Liver (tissue), 9 donors: ENCODE data around the gene SLC22A3. TPM values are rescaled to one million over a fixed set of nuclear protein-coding genes. Genes with fewer than 3 reads are reported as not detected.

Experiments used
- DNase-seq: peaks from one replicate; pipeline ENCODE4 v3.0.0-alpha.2; 2017; ENCODE audit warnings: low spot score
- H3K27ac ChIP-seq, 2 donors: one replicate each; pipeline ENCODE4 v1.7.0; 2013; ENCODE audit warnings: inconsistent platforms in 2 of 2, low read length in 2 of 2, control low read depth in 1 of 2, low read depth in 1 of 2, mild to moderate bottlenecking in 1 of 2
- H3K27me3 ChIP-seq, 4 donors: one replicate each; pipeline versions ENCODE4 v1.6.1 to v1.7.0; 2013; ENCODE audit warnings: low read length in 3 of 4, inconsistent platforms in 1 of 4, mild to moderate bottlenecking in 1 of 4, moderate library complexity in 1 of 4; ENCODE audit not compliant: control insufficient read depth in 4 of 4, insufficient read depth in 4 of 4
- H3K36me3 ChIP-seq, 4 donors: one replicate each; pipeline versions ENCODE4 v1.6.1 to v1.7.0; 2013; ENCODE audit warnings: low read length in 3 of 4, mild to moderate bottlenecking in 3 of 4, low read depth in 1 of 4, moderate library complexity in 1 of 4; ENCODE audit not compliant: control insufficient read depth in 4 of 4, insufficient read depth in 3 of 4
- H3K4me1 ChIP-seq, 4 donors: one replicate each; pipeline versions ENCODE4 v1.6.1 to v1.7.0; 2013; ENCODE audit warnings: low read length in 3 of 4, mild to moderate bottlenecking in 3 of 4, moderate library complexity in 1 of 4; ENCODE audit not compliant: control insufficient read depth in 4 of 4, insufficient read depth in 4 of 4
- H3K4me3 ChIP-seq, 3 donors: one replicate each; pipeline versions ENCODE4 v1.6.1 to v1.7.0; 2013; ENCODE audit warnings: low read length in 3 of 3, control low read depth in 1 of 3, low read depth in 1 of 3, mild to moderate bottlenecking in 1 of 3
- H3K9ac ChIP-seq, 2 donors: one replicate each; pipeline ENCODE4 v1.7.0; 2013; ENCODE audit warnings: low read length in 2 of 2, mild to moderate bottlenecking in 2 of 2, moderate library complexity in 2 of 2, control low read depth in 1 of 2, low read depth in 1 of 2
- H3K9me3 ChIP-seq, 4 donors: one replicate each; pipeline versions ENCODE4 v1.6.1 to v1.7.0; 2013; ENCODE audit warnings: low read length in 3 of 4; ENCODE audit not compliant: control insufficient read depth in 4 of 4
- ATF3 ChIP-seq: IDR thresholded peaks from 2 replicates; pipeline ENCODE4 v1.6.1; 2016; ENCODE audit warnings: antibody characterized with exemption
- CTCF ChIP-seq: fragments of 150-350 bp; IDR thresholded peaks from 2 replicates; pipeline ENCODE4 v1.5.1; 2017; ENCODE audit warnings: improper control_type of control experiment, low read depth, low read length; ENCODE audit not compliant: missing input control
- EGR1 ChIP-seq, 2 donors: IDR thresholded peaks; 2 replicates each; pipeline ENCODE4 v1.6.1; 2016 to 2018; ENCODE audit warnings: antibody characterized with exemption in 2 of 2, low read depth in 2 of 2
- FOXA1 ChIP-seq: IDR thresholded peaks from 2 replicates; pipeline ENCODE4 v1.6.1; 2016; ENCODE audit warnings: antibody characterized with exemption
- FOXA2 ChIP-seq: IDR thresholded peaks from 2 replicates; pipeline ENCODE4 v1.6.1; 2016; ENCODE audit warnings: antibody characterized with exemption
- GABPA ChIP-seq, 2 donors: IDR thresholded peaks in 1 of 2; conservative IDR thresholded peaks in 1 of 2; 2 replicates each; pipeline ENCODE4 v1.6.1; 2016; ENCODE audit warnings: antibody characterized with exemption in 2 of 2, mild to moderate bottlenecking in 1 of 2, moderate library complexity in 1 of 2
- HNF4A ChIP-seq, 2 donors: conservative IDR thresholded peaks; 2 replicates each; pipeline ENCODE4 v1.6.1; 2016; ENCODE audit warnings: antibody characterized with exemption in 2 of 2, mild to moderate bottlenecking in 2 of 2
- HNF4G ChIP-seq: IDR thresholded peaks from 2 replicates; pipeline ENCODE4 v1.6.1; 2016; ENCODE audit warnings: antibody characterized with exemption
- JUND ChIP-seq, 2 donors: IDR thresholded peaks; 2 replicates each; pipeline ENCODE4 v1.6.1; 2016; ENCODE audit warnings: antibody characterized with exemption in 2 of 2
- MAX ChIP-seq: IDR thresholded peaks from 2 replicates; pipeline ENCODE4 v1.6.1; 2016; ENCODE audit warnings: antibody characterized with exemption
- NR2F2 ChIP-seq: IDR thresholded peaks from 2 replicates; pipeline ENCODE4 v1.6.1; 2016; ENCODE audit warnings: antibody characterized with exemption
- RAD21 ChIP-seq, 2 donors: IDR thresholded peaks; 2 replicates each; pipeline ENCODE4 v1.6.1; 2016; ENCODE audit warnings: antibody characterized with exemption in 2 of 2, mild to moderate bottlenecking in 2 of 2
- REST ChIP-seq: IDR thresholded peaks from 2 replicates; pipeline ENCODE4 v1.6.1; 2016; ENCODE audit warnings: antibody characterized with exemption, mild to moderate bottlenecking
- RXRA ChIP-seq, 2 donors: IDR thresholded peaks; 2 replicates each; pipeline ENCODE4 v1.6.1; 2017 to 2018; ENCODE audit warnings: antibody characterized with exemption in 2 of 2, mild to moderate bottlenecking in 1 of 2
- SP1 ChIP-seq: IDR thresholded peaks from 2 replicates; pipeline ENCODE4 v1.6.1; 2018; ENCODE audit warnings: antibody characterized with exemption, mild to moderate bottlenecking
- TAF1 ChIP-seq: conservative IDR thresholded peaks from 2 replicates; pipeline ENCODE4 v1.6.1; 2016; ENCODE audit warnings: antibody characterized with exemption, mild to moderate bottlenecking
- YY1 ChIP-seq: IDR thresholded peaks from 2 replicates; pipeline ENCODE4 v1.6.1; 2016; ENCODE audit warnings: antibody characterized with exemption, mild to moderate bottlenecking
- ZBTB33 ChIP-seq: IDR thresholded peaks from 2 replicates; pipeline ENCODE4 v1.6.1; 2016; ENCODE audit warnings: antibody characterized with exemption
- WGBS: extraction: QIAGEN DNeasy Blood & Tissue Kit; methylation state at CpG from one replicate; pipeline ENCODE4 v1.1.7; 2013; 5-methylcytosine and 5-hydroxymethylcytosine counted together
- polyA plus RNA-seq, 2 donors: library from polyadenylated mRNA; stranded (reverse) in 1 of 2; unstranded in 1 of 2; fragments of 200-250 nt in 1 of 2; fragments of >200 nt in 1 of 2; fragmentation: Nextera tagmentation in 1 of 2; extraction: Ambion mirVana in 1 of 2; gene quantifications; one replicate each; pipeline versions ENCODE4 v1.2.1 to v1.2.3, GENCODE V29; 2013 to 2015
- total RNA-seq, 2 donors: library from RNA; depleted of rRNA; stranded (reverse); fragments of >200 nt; gene quantifications; one replicate each; pipeline ENCODE4 v1.2.3, GENCODE V29; 2014
- donor health status: healthy.
- donor health status: healthy.
- donor health status: healthy.
- donor health status: healthy.
- donor health status: healthy.

The SLC22A3 gene
- total and polyA plus RNA-seq, 4 donors: 7.6 to 40.9 (median 19.4) TPM

- Histone ChIP-seq H3K27ac (peak overlapping the region; percentile 67 to 75), H3K9ac (no peak overlapping the region), H3K27me3 (no peaks in the 10 kb centered on the region), H3K36me3 (no peaks in the 10 kb centered on the region), H3K4me3 (no peak overlapping the region), H3K9me3 (no peaks in the 10 kb centered on the region), H3K4me1 (peaks cover 7 to 18% (median 16%) of the 10 kb centered on the region in 4 donors)
- TF ChIP-seq TAF1 (no peak), HNF4G (peak; percentile 35), HNF4A (conservative IDR thresholded peaks at IDR 0.05) (peak; percentile 72 to 77), ZBTB33 (no peak), JUND (IDR thresholded peaks at IDR 0.05) (peak in 1 of 2 donors; percentile 29), YY1 (peak; percentile 20), EGR1 (IDR thresholded peaks at IDR 0.05; ENCODE audit: low read depth in 2 of 2) (peak; percentile 26 to 74), ATF3 (no peak), CTCF (no peak), FOXA2 (no peak), RXRA (IDR thresholded peaks at IDR 0.05) (peak; percentile 75 to 87), RAD21 (IDR thresholded peaks at IDR 0.05) (peak; percentile 47 to 66), GABPA (IDR thresholded peaks at IDR 0.05 in 1 of 2, conservative IDR thresholded peaks at IDR 0.05 in 1 of 2) (no peak), SP1 (peak; percentile 77), MAX (peak; percentile 43), FOXA1 (peak; percentile 26), REST (peak; percentile 25), NR2F2 (peak; percentile 40)
- WGBS: 27% methylated on average over 4 of the region's 4 CpGs
- DNase-seq: no peak
Measured at GRCh38 chr6:160428069-160428430, 79.9 kb downstream of the SLC22A3 start.
